ENCODE data around the gene SOX1. TPM values are rescaled to one million over a fixed set of nuclear protein-coding genes. Genes with fewer than 3 reads are reported as not detected.

Gene SOX1
- total RNA-seq, 2 donors from 2014 or later = 0.07 TPM; not detected in 1

DNA sequence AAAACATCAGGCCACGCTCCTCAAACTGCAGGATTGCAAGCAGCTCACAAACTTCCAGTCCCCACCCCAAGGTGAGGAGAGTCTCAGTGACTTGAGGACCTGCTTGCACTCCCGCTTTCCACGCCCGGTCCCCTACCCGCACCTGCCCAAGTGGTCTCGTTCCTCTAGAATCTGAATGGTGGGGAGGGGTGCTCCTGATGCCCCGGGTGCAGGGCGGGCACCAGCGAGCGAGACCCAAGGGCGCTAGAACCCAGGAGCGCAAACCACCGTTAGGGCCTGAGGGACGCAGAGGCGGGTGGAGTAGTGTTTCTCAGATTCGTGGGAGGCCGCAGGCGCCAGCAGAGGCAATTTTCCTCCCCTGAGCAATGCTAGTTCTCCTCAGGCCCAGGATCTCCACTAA lies 40.3 kb downstream of the SOX1 start:
- H3K4me1 Mint-ChIP-seq (ENCODE audit: low read depth) = no peaks in the 10 kb centered on the region
- H3K36me3 Mint-ChIP-seq (ENCODE audit: insufficient read depth in 2 of 2) = no peaks in the 10 kb centered on the region
- peaks cover 44% of the 10 kb centered on the region for H3K27me3 Mint-ChIP-seq (ENCODE audit: low read depth)
- H3K27ac Mint-ChIP-seq = no peak overlapping the region
- DNase-seq = no peak
- ATAC-seq (replicated peaks in 1 of 2) = no peak
- no peak overlapping the region for H3K4me3 Mint-ChIP-seq
- no peaks in the 10 kb centered on the region for H3K9me3 Mint-ChIP-seq

DNA sequence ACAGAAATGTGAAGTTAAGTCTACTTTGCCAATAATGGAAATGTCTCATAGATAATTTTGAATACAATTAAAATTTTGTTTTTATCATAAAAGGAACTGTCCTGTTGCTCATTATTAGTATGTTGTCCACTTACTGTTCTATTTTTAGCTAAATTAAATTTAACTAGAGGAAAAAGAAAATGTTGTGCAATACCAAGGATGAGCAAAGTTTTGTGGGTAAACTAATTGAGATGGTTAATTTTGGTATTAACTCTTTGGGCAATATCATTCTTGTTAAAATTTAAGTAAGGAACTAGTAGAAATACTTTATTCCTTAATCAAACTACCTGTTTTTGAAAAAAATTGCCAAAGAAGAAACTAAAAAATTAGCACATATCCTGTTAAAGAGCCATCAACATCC lies 43.5 kb downstream of the SOX1 start:
- Mint-ChIP-seq H3K27me3 (ENCODE audit: low read depth) (peaks cover 54% of the 10 kb centered on the region), H3K9me3 (no peaks in the 10 kb centered on the region), H3K36me3 (ENCODE audit: insufficient read depth in 2 of 2) (no peaks in the 10 kb centered on the region), H3K4me1 (ENCODE audit: low read depth) (no peaks in the 10 kb centered on the region), H3K4me3 (no peak overlapping the region), H3K27ac (no peak overlapping the region)
- no peak for DNase-seq
- ATAC-seq (replicated peaks in 1 of 2) = no peak

DNA sequence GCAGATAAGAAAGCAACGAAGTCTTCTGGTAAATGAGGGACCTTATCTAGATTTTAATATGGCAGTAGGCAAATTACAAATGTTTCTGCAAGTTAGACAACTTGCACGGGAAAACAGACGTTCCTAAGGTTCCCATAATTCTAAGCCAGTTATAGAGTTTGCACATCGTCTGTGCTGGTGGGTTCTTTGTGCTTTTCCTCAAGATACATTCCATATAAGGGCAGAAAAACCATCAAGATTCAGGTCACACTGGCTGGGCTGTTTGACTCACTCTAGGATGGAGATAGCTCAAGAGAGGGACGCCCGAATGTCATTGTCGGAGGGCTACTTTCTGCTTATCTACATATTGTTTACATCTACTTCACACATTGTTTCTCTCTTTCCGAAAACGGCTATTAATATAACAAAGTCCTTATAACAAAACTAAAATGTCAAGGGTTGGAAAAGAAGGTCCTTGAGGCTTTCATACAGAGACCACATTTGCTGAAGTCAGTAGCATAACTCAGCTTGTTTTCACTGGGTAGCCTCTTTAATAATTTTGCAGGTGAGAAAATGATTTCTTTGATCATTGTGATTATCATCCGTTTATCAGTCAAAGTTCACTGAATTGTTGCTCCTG lies 44.4 kb downstream of the SOX1 start:
- Mint-ChIP-seq H3K27me3 (ENCODE audit: low read depth) (peaks cover 51% of the 10 kb centered on the region), H3K9me3 (no peaks in the 10 kb centered on the region)
- ATAC-seq (replicated peaks in 1 of 2) = no peak

GRCh38 chr13:112112534-112113276 lies 45.8 kb downstream of the SOX1 start:
- no peaks in the 10 kb centered on the region for H3K36me3 Mint-ChIP-seq (ENCODE audit: insufficient read depth in 2 of 2)
- no peaks in the 10 kb centered on the region for H3K9me3 Mint-ChIP-seq
- H3K4me1 Mint-ChIP-seq (ENCODE audit: low read depth) = no peaks in the 10 kb centered on the region
- no peak overlapping the region for H3K27ac Mint-ChIP-seq
- peaks cover 43% of the 10 kb centered on the region for H3K27me3 Mint-ChIP-seq (ENCODE audit: low read depth)
- DNase-seq (no peak), ATAC-seq (replicated peaks in 1 of 2) (no peak)
- no peak overlapping the region for H3K4me3 Mint-ChIP-seq

More for the DNA sequence above, 44.4 kb downstream of the SOX1 start:
- Mint-ChIP-seq H3K4me3 (no peak overlapping the region), H3K36me3 (ENCODE audit: insufficient read depth in 2 of 2) (no peaks in the 10 kb centered on the region), H3K27ac (no peak overlapping the region), H3K4me1 (ENCODE audit: low read depth) (no peaks in the 10 kb centered on the region)
- DNase-seq = no peak

DNA sequence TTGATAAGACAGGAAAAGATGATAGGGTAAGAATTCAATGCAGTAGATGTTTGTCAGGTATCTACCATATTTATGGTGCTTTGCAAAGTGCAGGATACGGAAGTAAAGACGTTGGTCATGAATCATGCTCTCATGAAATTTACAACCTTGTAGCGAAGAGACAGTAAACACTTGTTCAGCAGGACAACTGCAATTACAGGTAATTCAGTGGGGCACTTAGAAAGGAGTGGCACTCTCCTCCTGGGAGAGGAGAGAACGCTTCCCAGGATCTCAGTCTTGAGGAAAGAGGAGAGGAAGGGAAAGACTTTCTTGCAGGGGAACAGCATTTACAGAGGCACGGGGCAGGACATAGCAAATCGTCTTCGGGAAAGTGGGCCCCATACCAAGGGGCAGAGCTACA lies 46.4 kb downstream of the SOX1 start:
- Mint-ChIP-seq H3K4me1 (ENCODE audit: low read depth) (no peaks in the 10 kb centered on the region), H3K27ac (no peak overlapping the region), H3K27me3 (ENCODE audit: low read depth) (peaks cover 37% of the 10 kb centered on the region), H3K9me3 (no peaks in the 10 kb centered on the region), H3K4me3 (no peak overlapping the region), H3K36me3 (ENCODE audit: insufficient read depth in 2 of 2) (no peaks in the 10 kb centered on the region)
- ATAC-seq (replicated peaks in 1 of 2) = no peak
- no peak for DNase-seq

- H3K36me3 Mint-ChIP-seq (ENCODE audit: insufficient read depth in 2 of 2) = no peaks in the 10 kb centered on the region
- DNase-seq (no peak), ATAC-seq (replicated peaks in 1 of 2) (no peak)
- H3K27ac Mint-ChIP-seq = no peak overlapping the region
- H3K27me3 Mint-ChIP-seq (ENCODE audit: low read depth) = peaks cover 32% of the 10 kb centered on the region
- no peaks in the 10 kb centered on the region for H3K4me1 Mint-ChIP-seq (ENCODE audit: low read depth)
- no peaks in the 10 kb centered on the region for H3K9me3 Mint-ChIP-seq
- no peak overlapping the region for H3K4me3 Mint-ChIP-seq
These were observed 46.9 kb downstream of the SOX1 start for GRCh38 chr13:112113851-112114250.

GRCh38 chr13:112114391-112114790 lies 47.4 kb downstream of the SOX1 start:
- Mint-ChIP-seq H3K27ac (no peak overlapping the region), H3K9me3 (no peaks in the 10 kb centered on the region), H3K27me3 (ENCODE audit: low read depth) (peaks cover 31% of the 10 kb centered on the region), H3K4me3 (no peak overlapping the region), H3K4me1 (ENCODE audit: low read depth) (no peaks in the 10 kb centered on the region), H3K36me3 (ENCODE audit: insufficient read depth in 2 of 2) (no peaks in the 10 kb centered on the region)
- DNase-seq (no peak), ATAC-seq (replicated peaks in 1 of 2) (no peak)

- no peak overlapping the region for H3K4me3 Mint-ChIP-seq
- no peaks in the 10 kb centered on the region for H3K4me1 Mint-ChIP-seq (ENCODE audit: low read depth)
- no peaks in the 10 kb centered on the region for H3K36me3 Mint-ChIP-seq (ENCODE audit: insufficient read depth in 2 of 2)
- peaks cover 31% of the 10 kb centered on the region for H3K27me3 Mint-ChIP-seq (ENCODE audit: low read depth)
- no peak overlapping the region for H3K27ac Mint-ChIP-seq
- no peak for ATAC-seq (replicated peaks in 1 of 2)
- no peaks in the 10 kb centered on the region for H3K9me3 Mint-ChIP-seq
- no peak for DNase-seq
These were observed 48.6 kb downstream of the SOX1 start for GRCh38 chr13:112115403-112116091.

DNA sequence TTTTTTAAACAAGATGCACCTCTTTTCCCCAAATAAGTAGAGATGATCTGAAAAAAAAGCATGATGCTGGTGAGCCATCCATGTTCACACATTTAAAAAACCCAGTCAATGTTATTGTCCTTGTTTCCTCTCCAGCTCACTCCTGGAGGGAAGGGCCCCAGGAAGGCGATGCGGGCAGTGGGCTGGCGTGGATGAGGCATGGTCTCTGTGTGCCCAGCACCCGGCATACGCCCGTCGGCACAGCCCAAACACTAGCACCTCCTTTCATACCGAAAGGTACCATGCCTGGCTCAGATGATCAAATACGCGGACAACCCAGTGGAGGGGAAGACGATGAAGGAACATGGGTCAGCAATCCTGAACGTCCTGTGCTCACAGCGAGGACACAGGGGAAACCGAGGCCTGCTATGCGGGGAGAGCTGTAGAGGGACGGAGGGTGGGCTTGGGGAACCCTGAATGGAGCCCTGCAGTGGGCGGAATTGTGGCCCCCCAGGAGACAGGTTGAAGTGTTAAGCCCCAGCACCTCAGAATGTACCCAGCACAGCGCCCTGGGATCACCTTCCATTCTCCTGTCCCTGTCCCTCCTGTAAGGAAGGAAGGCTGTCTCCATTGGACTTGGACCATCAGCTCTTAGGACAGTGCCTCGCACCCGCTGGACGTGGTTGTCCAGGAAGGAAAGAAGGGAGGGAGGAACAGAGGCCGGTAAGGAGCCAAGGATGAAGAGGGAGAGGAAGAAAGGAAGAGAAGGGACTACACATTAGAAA lies 49.4 kb downstream of the SOX1 start:
- no peaks in the 10 kb centered on the region for H3K4me1 Mint-ChIP-seq (ENCODE audit: low read depth)
- no peak for ATAC-seq (replicated peaks in 1 of 2)

GRCh38 chr13:112117258-112117954 lies 50.5 kb downstream of the SOX1 start:
- no peaks in the 10 kb centered on the region for H3K9me3 Mint-ChIP-seq
- no peaks in the 10 kb centered on the region for H3K36me3 Mint-ChIP-seq (ENCODE audit: insufficient read depth in 2 of 2)
- no peak overlapping the region for H3K27ac Mint-ChIP-seq
- DNase-seq (no peak), ATAC-seq (replicated peaks in 1 of 2) (no peak)
- H3K4me1 Mint-ChIP-seq (ENCODE audit: low read depth) = no peaks in the 10 kb centered on the region
- no peak overlapping the region for H3K4me3 Mint-ChIP-seq
- H3K27me3 Mint-ChIP-seq (ENCODE audit: low read depth) = peaks cover 25% of the 10 kb centered on the region

More for the DNA sequence above, 49.4 kb downstream of the SOX1 start:
- Mint-ChIP-seq H3K27me3 (ENCODE audit: low read depth) (peaks cover 25% of the 10 kb centered on the region), H3K36me3 (ENCODE audit: insufficient read depth in 2 of 2) (no peaks in the 10 kb centered on the region), H3K9me3 (no peaks in the 10 kb centered on the region), H3K4me3 (no peak overlapping the region), H3K27ac (no peak overlapping the region)
- DNase-seq = no peak

DNA sequence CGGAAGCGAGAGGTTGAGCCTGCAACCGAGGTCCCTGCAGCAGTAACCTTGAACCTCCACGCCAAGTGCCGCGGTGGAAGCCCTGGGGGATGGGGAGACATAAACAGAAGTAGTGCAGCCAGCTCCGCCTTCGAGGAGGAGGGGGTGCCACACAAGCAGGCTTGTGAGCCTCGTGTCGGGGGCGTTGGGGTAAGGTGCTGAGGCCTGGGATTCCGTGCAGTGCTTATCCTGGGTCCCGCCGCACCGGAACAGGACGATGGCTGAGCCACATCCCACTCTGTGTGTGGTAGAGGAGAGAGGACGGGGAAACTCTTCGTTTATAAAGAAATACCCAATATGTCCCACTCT lies 51.0 kb downstream of the SOX1 start:
- no peak overlapping the region for H3K27ac Mint-ChIP-seq
- ATAC-seq (replicated peaks in 1 of 2) = no peak
- no peaks in the 10 kb centered on the region for H3K4me1 Mint-ChIP-seq (ENCODE audit: low read depth)
- H3K9me3 Mint-ChIP-seq = no peaks in the 10 kb centered on the region
- H3K4me3 Mint-ChIP-seq = no peak overlapping the region
- peaks cover 23% of the 10 kb centered on the region for H3K27me3 Mint-ChIP-seq (ENCODE audit: low read depth)
- no peaks in the 10 kb centered on the region for H3K36me3 Mint-ChIP-seq (ENCODE audit: insufficient read depth in 2 of 2)
- no peak for DNase-seq

DNA sequence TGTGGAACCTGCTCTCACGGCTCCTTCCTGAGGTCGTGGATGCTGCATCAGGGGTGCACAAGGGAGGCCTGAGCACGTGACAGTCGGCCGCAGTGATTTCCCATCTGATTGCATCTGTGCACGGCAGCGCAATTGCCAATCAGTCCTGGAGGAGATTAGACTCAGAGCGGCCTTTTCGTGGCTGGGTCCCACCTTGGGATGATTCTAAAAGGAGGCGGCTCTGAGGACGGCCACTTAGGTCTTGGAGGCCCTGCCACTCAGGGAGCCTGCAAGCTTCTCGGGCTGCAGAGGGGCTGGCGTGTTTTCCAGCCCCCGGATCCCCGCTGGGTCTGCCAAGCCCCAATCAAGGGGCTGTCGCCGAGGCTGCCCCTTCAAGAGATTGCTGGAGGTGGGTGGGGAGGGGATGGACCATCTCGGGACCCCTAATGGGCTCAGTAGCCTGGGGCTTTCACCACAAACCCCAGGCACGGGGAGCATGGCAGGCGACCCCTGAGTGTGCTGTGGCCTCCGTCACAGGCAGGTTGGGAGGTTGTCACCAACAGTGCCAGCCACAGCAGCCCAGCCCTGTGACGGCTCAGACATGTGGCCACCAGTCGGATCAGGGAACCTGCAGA lies 51.6 kb downstream of the SOX1 start:
- Mint-ChIP-seq H3K27ac (no peak overlapping the region), H3K36me3 (ENCODE audit: insufficient read depth in 2 of 2) (no peaks in the 10 kb centered on the region), H3K4me3 (no peak overlapping the region), H3K27me3 (ENCODE audit: low read depth) (peaks cover 17% of the 10 kb centered on the region), H3K9me3 (no peaks in the 10 kb centered on the region), H3K4me1 (ENCODE audit: low read depth) (no peaks in the 10 kb centered on the region)
- DNase-seq = no peak
- no peak for ATAC-seq (replicated peaks in 1 of 2)
